ENCODE data around the gene HDDC3. TPM values are rescaled to one million over a fixed set of nuclear protein-coding genes. Genes with fewer than 3 reads are reported as not detected.
A peak's percentile ranks its signal among the peaks of the same experiment; 100 is the strongest.

Gene HDDC3
- total and polyA plus RNA-seq, 9 of the 15 experiments (the other 6 are each of a cell fraction or from before 2014, with no cell fraction given) = 14.9 to 55.8 (median 36.9) TPM

- TF ChIP-seq SMAD4 (CRISPR knock-in tag; conservative IDR thresholded peaks at IDR 0.05) (peak; percentile 73), HMG20B (CRISPR knock-in tag; IDR thresholded peaks at IDR 0.05) (no peak), SAFB (IDR thresholded peaks at IDR 0.05; ENCODE audit: borderline replicate concordance, low read depth, low read length) (no peak), STAT5A (IDR thresholded peaks at IDR 0.05; ENCODE audit: borderline replicate concordance, low read length) (no peak), PRPF4 (IDR thresholded peaks at IDR 0.05; ENCODE audit: insufficient read depth, low read depth, low read length, poor library complexity, severe bottlenecking) (no peak), NR4A1 (CRISPR knock-in tag; IDR thresholded peaks at IDR 0.05) (no peak), NR4A1 (tag; IDR thresholded peaks at IDR 0.05) (no peak), YBX1 (IDR thresholded peaks at IDR 0.05) (no peak), HSF4 (CRISPR knock-in tag; IDR thresholded peaks at IDR 0.05; ENCODE audit: borderline replicate concordance) (no peak), ZBTB2 (IDR thresholded peaks at IDR 0.05) (no peak), ZZZ3 (IDR thresholded peaks at IDR 0.05) (no peak), ASH1L (IDR thresholded peaks at IDR 0.05; ENCODE audit: borderline replicate concordance, low read depth, partially characterized antibody) (no peak), ZNF354B (CRISPR knock-in tag; IDR thresholded peaks at IDR 0.05) (no peak), POLR3G (IDR thresholded peaks at IDR 0.05; ENCODE audit: extremely low read depth, insufficient read length, insufficient replicate concordance) (no peak), BDP1 (IDR thresholded peaks at IDR 0.05; ENCODE audit: insufficient read depth, insufficient read length) (no peak), ZNF561 (CRISPR knock-in tag; conservative IDR thresholded peaks at IDR 0.05) (no peak), KDM4B (IDR thresholded peaks at IDR 0.05; ENCODE audit: borderline replicate concordance in 2 of 2, low read depth in 1 of 2) (no peak), MAFK (IDR thresholded peaks at IDR 0.05; ENCODE audit: low read length) (0 out of 2 replicates have a peak, but pooled peaks have one; percentile 15), SRSF7 (optimal IDR thresholded peaks at IDR 0.05; ENCODE audit: low read depth, low read length) (no peak)
- TF ChIP-seq, protein P1, sequence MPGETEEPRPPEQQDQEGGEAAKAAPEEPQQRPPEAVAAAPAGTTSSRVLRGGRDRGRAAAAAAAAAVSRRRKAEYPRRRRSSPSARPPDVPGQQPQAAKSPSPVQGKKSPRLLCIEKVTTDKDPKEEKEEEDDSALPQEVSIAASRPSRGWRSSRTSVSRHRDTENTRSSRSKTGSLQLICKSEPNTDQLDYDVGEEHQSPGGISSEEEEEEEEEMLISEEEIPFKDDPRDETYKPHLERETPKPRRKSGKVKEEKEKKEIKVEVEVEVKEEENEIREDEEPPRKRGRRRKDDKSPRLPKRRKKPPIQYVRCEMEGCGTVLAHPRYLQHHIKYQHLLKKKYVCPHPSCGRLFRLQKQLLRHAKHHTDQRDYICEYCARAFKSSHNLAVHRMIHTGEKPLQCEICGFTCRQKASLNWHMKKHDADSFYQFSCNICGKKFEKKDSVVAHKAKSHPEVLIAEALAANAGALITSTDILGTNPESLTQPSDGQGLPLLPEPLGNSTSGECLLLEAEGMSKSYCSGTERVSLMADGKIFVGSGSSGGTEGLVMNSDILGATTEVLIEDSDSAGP (CRISPR knock-in tag; IDR thresholded peaks at IDR 0.05) = no peak
- TF ChIP-seq, protein P2, sequence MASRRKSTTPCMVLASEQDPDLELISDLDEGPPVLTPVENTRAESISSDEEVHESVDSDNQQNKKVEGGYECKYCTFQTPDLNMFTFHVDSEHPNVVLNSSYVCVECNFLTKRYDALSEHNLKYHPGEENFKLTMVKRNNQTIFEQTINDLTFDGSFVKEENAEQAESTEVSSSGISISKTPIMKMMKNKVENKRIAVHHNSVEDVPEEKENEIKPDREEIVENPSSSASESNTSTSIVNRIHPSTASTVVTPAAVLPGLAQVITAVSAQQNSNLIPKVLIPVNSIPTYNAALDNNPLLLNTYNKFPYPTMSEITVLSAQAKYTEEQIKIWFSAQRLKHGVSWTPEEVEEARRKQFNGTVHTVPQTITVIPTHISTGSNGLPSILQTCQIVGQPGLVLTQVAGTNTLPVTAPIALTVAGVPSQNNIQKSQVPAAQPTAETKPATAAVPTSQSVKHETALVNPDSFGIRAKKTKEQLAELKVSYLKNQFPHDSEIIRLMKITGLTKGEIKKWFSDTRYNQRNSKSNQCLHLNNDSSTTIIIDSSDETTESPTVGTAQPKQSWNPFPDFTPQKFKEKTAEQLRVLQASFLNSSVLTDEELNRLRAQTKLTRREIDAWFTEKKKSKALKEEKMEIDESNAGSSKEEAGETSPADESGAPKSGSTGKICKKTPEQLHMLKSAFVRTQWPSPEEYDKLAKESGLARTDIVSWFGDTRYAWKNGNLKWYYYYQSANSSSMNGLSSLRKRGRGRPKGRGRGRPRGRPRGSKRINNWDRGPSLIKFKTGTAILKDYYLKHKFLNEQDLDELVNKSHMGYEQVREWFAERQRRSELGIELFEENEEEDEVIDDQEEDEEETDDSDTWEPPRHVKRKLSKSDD (conservative IDR thresholded peaks at IDR 0.05; ENCODE audit: low read length) = no peak
- TF ChIP-seq, protein P3, sequence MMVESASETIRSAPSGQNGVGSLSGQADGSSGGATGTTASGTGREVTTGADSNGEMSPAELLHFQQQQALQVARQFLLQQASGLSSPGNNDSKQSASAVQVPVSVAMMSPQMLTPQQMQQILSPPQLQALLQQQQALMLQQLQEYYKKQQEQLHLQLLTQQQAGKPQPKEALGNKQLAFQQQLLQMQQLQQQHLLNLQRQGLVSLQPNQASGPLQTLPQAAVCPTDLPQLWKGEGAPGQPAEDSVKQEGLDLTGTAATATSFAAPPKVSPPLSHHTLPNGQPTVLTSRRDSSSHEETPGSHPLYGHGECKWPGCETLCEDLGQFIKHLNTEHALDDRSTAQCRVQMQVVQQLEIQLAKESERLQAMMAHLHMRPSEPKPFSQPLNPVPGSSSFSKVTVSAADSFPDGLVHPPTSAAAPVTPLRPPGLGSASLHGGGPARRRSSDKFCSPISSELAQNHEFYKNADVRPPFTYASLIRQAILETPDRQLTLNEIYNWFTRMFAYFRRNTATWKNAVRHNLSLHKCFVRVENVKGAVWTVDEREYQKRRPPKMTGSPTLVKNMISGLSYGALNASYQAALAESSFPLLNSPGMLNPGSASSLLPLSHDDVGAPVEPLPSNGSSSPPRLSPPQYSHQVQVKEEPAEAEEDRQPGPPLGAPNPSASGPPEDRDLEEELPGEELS (CRISPR knock-in tag; IDR thresholded peaks at IDR 0.05; ENCODE audit: borderline replicate concordance) = no peak
These were observed 36.7 kb downstream of the HDDC3 start (continued) for GRCh38 chr15:90895571-90896117.
